ENCODE results near the gene NUP85. TPM values are rescaled to one million over a fixed set of nuclear protein-coding genes. Genes with fewer than 3 reads are reported as not detected.

Gene NUP85
- polyA plus RNA-seq, 1 of the 3 experiments (the other 2 are of a cell fraction) = 80.5 TPM

GRCh38 chr17:75182569-75183436 is 22.7 kb upstream of the NUP85 start, which contains the start of gene SUMO2:
TSS of gene SUMO2 (minus strand) at chr17:75182959. CDS start at chr17:75182834, 125 bp downstream.
- WGBS (ENCODE audit: low lambda C conversion rate) = 4% methylated on average over 49 of the region's 92 CpGs
- TF ChIP-seq USF2 (IDR thresholded peaks at IDR 0.05; ENCODE audit: borderline replicate concordance, low read depth, low read length) (no peak), IRF3 (IDR thresholded peaks at IDR 0.05; ENCODE audit: low read depth, low read length) (no peak), TAF1 (IDR thresholded peaks at IDR 0.05; ENCODE audit: borderline replicate concordance, low read depth, low read length) (peak; percentile 83), NFIC (IDR thresholded peaks at IDR 0.05; ENCODE audit: borderline replicate concordance) (no peak), SMC3 (IDR thresholded peaks at IDR 0.05; ENCODE audit: low read depth, low read length) (no peak), CTCF (IDR thresholded peaks at IDR 0.05) (no peak), EP300 (IDR thresholded peaks at IDR 0.05; ENCODE audit: borderline replicate concordance in 1 of 2, low read depth in 1 of 2, low read length in 1 of 2) (0 out of 4 replicates have a peak, but pooled peaks of 1 of the 2 experiments have one; percentile 17), YY1 (IDR thresholded peaks at IDR 0.05; ENCODE audit: low read depth) (peak; percentile 90), FOSL2 (IDR thresholded peaks at IDR 0.05; ENCODE audit: borderline replicate concordance, low read depth) (no peak), EZH2phosphoT487 (IDR thresholded peaks at IDR 0.05; ENCODE audit: borderline replicate concordance, low read depth) (no peak), ZBTB33 (IDR thresholded peaks at IDR 0.05; ENCODE audit: borderline replicate concordance, low read depth) (no peak), SIN3A (IDR thresholded peaks at IDR 0.05; ENCODE audit: borderline replicate concordance, low read depth, low read length) (0 out of 2 replicates have a peak, but pooled peaks have one; percentile 15), RFX5 (IDR thresholded peaks at IDR 0.05; ENCODE audit: low read length) (no peak), TCF12 (IDR thresholded peaks at IDR 0.05) (no peak), CHD2 (IDR thresholded peaks at IDR 0.05; ENCODE audit: low read length, partially characterized antibody) (no peak), JUND (IDR thresholded peaks at IDR 0.05) (no peak), NRF1 (IDR thresholded peaks at IDR 0.05; ENCODE audit: low read depth, low read length) (peak; percentile 38), RCOR1 (IDR thresholded peaks at IDR 0.05; ENCODE audit: low read length) (no peak), REST (IDR thresholded peaks at IDR 0.05; ENCODE audit: low read depth, low read length) (no peak), GATA2 (CRISPR knock-in tag; IDR thresholded peaks at IDR 0.05) (no peak), GABPA (IDR thresholded peaks at IDR 0.05; ENCODE audit: low read depth) (no peak), TEAD4 (IDR thresholded peaks at IDR 0.05; ENCODE audit: borderline replicate concordance, insufficient read depth) (no peak)

More at GRCh38 chr17:75182569-75183436, 22.7 kb upstream of the NUP85 start, which contains the start of gene SUMO2:
- Histone ChIP-seq H3K27me3 (ENCODE audit: insufficient read depth) (no peaks in the 10 kb centered on the region), H4K20me1 (ENCODE audit: insufficient read depth) (peaks cover 43% of the 10 kb centered on the region), H3K36me3 (replicated peaks in 1 of 2; ENCODE audit: control insufficient read depth in 1 of 2, insufficient read depth in 2 of 2, low read length in 1 of 2) (peaks cover 3 to 32% of the 10 kb centered on the region in 2 experiments), H3K9ac (peak within 1 kb of the TSS; percentile 99), H3F3A (replicated peaks; ENCODE audit: insufficient read depth) (peaks cover 20% of the 10 kb centered on the region), H3K4me3 (ENCODE audit: low read depth in 2 of 2, low read length in 1 of 2) (peak within 1 kb of the TSS; percentile 67 to 93), H3K79me2 (ENCODE audit: insufficient read depth) (peaks cover 57% of the 10 kb centered on the region), H3K4me1 (ENCODE audit: control insufficient read depth in 1 of 2, insufficient read depth in 2 of 2, low read depth in 1 of 2, low read length in 1 of 2) (peaks cover 3 to 6% of the 10 kb centered on the region in 2 experiments; a peak in 2 of 4 replicates), H3K9me2 (no peaks in the 10 kb centered on the region), H3K9me3 (no peaks in the 10 kb centered on the region), H3K4me2 (peak within 1 kb of the TSS; percentile 99), H3K27ac (ENCODE audit: low read depth in 2 of 2, low read length in 1 of 2) (peak within 1 kb of the TSS; percentile 90 to 99), H2AFZ (ENCODE audit: low read depth) (peak within 1 kb of the TSS; percentile 97)
- peak; percentile 100 for DNase-seq
- ChIA-PET POLR2A (interaction anchor here (0.6 to 1.9 kb wide), 4 partner anchors 45 to 294 kb away, joined by 3 to 9 read pairs (median 4); no protein-coding TSS in a partner anchor), CTCF (interaction anchor here (1.0 to 4.1 kb wide), 7 partner anchors 11 to 88 kb away, joined by 3 to 26 read pairs (median 9); partner anchors contain the start of genes MIF4GD and NT5C)

All from SK-N-SH (cell line).